OCI-LY1 (cell line): Measurements from ENCODE around the gene TRIM26.

ENCODE experiments used
- CTCF ChIP-seq: fragments of 200-600 bp; sonication (generic), shearing (Covaris generic); IDR thresholded peaks from 2 replicates; pipeline ENCODE4 v1.5.1; 2017; ENCODE audit warnings: mild to moderate bottlenecking, antibody characterized with exemption, low read length, moderate library complexity, mixed read lengths
- EZH2 ChIP-seq: fragments of 200-600 bp; sonication (generic), shearing (Covaris generic); IDR thresholded peaks from 2 replicates; pipeline ENCODE4 v1.8.0; 2017; ENCODE audit warnings: borderline replicate concordance, mixed run types, mild to moderate bottlenecking, antibody characterized with exemption, low read length, moderate library complexity, mixed read lengths

DNA sequence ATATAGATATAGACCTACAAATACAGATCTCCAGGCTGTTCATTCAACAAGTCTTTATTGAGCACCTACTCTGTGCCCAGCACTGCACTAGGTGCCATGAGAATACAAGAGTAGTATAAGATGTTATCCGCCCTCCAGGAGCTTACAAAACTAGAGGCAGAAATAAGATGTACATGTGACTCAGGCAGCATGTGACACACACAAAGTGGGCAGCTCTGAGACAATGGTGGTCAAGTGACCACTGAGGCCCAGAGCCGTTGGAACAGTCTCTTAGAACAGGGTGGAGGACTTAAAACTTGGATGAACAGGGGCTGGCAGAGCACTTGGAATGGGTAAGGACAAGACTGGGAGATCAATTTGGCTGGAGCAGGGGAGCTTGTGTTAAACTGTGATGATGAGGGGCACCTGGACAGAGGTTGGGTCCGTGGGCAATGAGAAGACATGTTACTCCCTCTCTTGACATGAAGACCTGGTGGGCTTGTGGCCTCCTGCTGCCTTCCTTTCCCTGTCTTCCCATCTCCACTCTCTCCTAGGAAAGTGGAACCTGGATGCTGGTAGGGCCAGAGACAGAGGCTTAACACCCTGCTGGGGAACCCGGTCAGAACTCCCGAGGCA, 28.7 kb downstream of the TRIM26 start:
- no peak for TF ChIP-seq CTCF
- TF ChIP-seq EZH2 = no peak
